Measurements from ENCODE around the gene PPP1R27.

DNA sequence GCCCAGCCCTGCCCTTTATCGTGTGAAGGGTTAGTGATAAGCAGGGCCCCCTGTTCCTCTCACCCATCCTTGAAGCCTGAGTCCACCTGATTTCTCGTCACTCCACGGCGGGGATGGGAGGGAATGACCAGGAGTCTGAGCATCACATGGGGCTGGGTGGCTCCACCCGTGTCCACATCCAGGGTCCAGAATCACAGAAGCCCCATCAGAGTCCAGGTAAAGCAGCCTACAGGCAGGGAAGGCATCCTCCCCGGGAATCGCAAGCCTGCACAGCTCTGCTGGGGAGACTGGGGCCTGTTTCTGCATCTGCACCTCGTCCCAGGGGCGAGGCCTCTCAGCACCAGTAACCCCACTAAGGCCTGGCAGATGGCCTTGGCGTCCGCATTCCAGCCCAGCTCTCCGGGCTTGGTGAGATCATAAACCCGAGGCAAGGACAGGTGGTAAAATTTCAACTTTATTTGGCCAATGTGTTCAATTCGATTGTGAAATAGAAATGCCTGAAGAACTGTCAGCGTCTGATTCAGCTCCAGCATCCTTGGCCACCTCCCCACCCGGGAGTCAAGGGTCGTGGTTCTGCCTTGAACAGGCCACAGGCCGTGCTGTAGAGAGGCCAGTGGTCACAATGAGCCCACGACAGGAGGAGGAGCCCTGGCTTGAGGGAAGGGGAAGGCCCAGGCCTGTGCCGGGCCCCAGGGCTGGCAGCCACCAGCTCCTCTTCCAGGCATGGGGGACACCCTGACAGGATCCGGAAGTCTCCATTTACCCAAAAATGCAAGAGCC lies 8.1 kb upstream of the PPP1R27 start:
- no peak for TF ChIP-seq POLR2A (IDR thresholded peaks at IDR 0.05)
- TF ChIP-seq, protein P1, sequence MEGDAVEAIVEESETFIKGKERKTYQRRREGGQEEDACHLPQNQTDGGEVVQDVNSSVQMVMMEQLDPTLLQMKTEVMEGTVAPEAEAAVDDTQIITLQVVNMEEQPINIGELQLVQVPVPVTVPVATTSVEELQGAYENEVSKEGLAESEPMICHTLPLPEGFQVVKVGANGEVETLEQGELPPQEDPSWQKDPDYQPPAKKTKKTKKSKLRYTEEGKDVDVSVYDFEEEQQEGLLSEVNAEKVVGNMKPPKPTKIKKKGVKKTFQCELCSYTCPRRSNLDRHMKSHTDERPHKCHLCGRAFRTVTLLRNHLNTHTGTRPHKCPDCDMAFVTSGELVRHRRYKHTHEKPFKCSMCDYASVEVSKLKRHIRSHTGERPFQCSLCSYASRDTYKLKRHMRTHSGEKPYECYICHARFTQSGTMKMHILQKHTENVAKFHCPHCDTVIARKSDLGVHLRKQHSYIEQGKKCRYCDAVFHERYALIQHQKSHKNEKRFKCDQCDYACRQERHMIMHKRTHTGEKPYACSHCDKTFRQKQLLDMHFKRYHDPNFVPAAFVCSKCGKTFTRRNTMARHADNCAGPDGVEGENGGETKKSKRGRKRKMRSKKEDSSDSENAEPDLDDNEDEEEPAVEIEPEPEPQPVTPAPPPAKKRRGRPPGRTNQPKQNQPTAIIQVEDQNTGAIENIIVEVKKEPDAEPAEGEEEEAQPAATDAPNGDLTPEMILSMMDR (IDR thresholded peaks at IDR 0.05), result no peak

Data from tibial nerve (tissue), 3 donors.